AG09309 (cell line): ENCODE results near the gene SNX21.
"Not testable (repeated sequence)": the region's sequence is repeated elsewhere in the genome, so short reads cannot be mapped to it uniquely, and the experiment has no call there.

Experiments
- DNase-seq: peaks from one replicate; pipeline ENCODE4 v3.0.0-alpha.2; 2010; ENCODE audit warnings: low read depth
- H3K4me3 ChIP-seq: 2 replicates; pipeline ENCODE4 v1.5.1; 2011; ENCODE audit warnings: mild to moderate bottlenecking, low read depth, low read length, moderate library complexity; ENCODE audit not compliant: control insufficient read depth
- TF ChIP-seq, protein P1 (sequence below): IDR thresholded peaks from 2 replicates; pipeline ENCODE4 v1.5.1; 2011; ENCODE audit warnings: mild to moderate bottlenecking, low read depth, low read length, inconsistent platforms; ENCODE audit not compliant: insufficient read depth, control insufficient read depth; ENCODE audit errors: missing control alignments

SNX21 gene

DNA sequence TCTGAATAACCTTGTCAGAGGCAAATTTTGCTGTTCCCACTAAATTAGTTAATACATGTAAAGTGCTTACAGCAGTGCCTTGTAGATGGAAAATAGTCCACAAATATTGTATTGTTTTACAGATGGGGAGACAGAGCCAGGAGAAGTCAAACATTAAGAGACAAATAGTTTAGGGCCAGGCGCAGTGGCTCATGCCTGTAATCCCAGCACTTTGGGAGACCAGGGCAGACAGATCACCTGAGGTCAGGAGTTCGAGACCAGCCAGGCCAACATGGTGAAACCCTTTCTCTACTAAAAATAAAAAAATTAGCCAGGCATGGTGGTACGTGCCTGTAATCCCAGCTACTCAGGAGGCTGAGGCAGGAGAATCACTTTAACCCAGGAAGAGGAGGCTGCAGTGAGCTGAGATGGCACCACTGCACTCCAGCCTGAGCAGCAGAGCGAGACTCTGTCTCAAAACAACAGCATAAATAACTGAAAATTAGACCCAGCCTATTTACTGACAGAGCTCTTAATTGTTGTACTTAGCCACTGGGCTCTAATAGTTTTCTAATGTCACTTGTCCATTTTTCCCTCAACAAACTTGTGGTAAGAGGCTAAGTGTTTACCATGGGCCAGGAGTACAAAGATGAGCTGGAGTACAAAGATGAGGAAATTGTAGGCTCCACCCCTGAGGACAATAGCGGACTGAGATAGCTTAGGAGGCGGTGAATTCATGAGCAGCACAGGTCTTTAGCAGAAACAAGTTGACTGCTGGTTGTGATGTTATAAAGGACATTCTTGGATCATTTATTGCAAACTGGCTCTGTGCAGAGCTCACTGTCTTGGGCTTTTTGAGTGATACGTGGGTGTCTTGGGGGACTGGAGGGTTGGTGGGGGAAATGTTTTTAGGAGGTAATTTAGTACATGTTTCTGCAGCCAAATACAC lies 30.2 kb downstream of the SNX21 start:
- TF ChIP-seq, protein P1, sequence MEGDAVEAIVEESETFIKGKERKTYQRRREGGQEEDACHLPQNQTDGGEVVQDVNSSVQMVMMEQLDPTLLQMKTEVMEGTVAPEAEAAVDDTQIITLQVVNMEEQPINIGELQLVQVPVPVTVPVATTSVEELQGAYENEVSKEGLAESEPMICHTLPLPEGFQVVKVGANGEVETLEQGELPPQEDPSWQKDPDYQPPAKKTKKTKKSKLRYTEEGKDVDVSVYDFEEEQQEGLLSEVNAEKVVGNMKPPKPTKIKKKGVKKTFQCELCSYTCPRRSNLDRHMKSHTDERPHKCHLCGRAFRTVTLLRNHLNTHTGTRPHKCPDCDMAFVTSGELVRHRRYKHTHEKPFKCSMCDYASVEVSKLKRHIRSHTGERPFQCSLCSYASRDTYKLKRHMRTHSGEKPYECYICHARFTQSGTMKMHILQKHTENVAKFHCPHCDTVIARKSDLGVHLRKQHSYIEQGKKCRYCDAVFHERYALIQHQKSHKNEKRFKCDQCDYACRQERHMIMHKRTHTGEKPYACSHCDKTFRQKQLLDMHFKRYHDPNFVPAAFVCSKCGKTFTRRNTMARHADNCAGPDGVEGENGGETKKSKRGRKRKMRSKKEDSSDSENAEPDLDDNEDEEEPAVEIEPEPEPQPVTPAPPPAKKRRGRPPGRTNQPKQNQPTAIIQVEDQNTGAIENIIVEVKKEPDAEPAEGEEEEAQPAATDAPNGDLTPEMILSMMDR: no peak
- H3K4me3 ChIP-seq: no peak overlapping the region
- DNase-seq: no peak

DNA sequence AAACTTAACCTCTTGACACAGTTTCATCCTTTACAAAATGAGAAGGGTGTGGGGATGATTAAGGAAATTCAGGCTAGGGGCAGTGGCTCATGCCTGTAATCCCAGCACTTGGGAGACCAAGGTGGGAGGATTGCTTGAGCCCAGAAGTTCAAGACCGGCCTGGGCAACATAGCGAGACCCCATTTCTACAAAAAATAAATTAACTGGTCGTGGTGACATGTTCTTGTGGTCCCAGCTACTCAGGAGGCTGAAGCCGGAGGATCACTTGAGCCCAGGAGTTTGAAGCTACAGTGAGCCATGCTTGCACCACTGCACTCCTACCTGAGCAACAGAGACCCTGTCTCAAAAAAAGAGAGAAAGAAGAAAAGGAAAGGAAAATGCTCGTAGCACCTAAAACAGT lies 32.9 kb downstream of the SNX21 start:
- H3K4me3 ChIP-seq: no peak overlapping the region
- DNase-seq: no peak
- TF ChIP-seq, protein P1: no peak

DNA sequence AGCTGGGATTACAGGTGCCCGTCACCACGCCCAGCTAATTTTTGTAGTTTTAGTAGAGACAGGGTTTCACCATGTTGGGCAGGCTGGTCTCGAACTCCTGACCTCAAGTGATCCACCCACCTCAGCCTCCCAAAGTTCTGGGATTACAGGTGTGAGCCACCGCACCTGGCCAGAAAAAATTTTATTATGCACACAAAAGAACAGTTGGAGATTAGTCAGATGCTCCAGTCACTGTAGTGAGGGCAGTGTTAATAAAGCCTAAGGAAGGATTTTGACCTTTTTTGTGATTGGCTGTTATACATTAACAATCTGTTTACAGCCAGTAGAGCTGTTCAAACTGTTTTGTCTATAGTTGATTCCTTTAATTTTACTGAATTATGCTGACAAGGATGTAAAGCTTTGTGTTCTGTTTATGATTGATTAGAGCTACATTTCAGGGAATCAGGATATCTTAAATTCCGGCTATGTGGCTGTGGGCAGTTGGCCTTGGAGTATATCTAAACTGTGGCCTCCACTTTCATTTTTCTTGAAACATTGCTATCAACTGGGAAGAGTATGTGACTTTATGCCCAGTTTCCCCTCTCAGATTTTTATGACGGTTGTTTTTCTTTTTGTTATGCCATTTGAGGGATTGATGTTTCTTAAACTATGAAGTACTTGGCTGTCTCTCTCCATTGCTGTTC lies 33.7 kb downstream of the SNX21 start:
- no peak for DNase-seq
- no peak overlapping the region for H3K4me3 ChIP-seq

DNA sequence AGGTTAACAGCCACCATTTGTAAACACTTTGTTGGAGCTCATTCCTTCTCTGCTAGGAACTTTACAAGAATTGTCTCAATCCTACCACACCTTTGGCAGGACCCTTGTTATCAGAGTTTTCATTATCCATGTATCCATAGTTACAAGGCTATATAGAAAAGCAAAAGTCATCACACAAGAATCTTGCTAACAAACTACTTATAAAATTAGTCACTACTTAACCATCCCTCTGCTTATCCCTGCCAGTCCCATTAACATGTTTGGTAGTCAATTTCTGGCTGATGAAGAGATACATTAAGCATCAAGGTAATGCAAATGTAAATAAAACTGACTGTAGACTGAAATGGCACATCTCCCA lies 34.2 kb downstream of the SNX21 start:
- TF ChIP-seq, protein P1: no peak
- H3K4me3 ChIP-seq: no peak overlapping the region
- no peak for DNase-seq

More for the DNA sequence above, 33.7 kb downstream of the SNX21 start:
- TF ChIP-seq, protein P1: no peak

DNA sequence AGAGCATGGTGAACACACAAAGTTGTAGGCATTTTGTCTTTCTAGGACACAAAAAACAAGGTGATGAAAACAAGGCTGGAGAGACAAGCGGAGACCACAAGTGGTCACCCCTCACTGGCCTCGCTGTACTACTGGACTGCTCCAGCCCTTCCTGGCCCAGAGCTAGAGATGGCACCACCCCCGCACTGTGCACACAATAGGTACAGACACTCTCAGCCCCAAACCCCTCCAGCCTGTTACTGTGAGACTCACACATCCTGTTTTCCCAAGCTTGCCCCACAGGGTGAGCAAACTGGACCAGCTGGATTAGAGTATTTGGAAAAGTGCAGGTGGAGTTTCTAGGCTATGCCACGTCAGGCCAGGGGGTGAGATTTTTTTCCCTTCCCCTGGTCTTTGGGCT lies 39.0 kb downstream of the SNX21 start:
- TF ChIP-seq, protein P1: no peak
- no peak overlapping the region for H3K4me3 ChIP-seq
- no peak for DNase-seq

DNA sequence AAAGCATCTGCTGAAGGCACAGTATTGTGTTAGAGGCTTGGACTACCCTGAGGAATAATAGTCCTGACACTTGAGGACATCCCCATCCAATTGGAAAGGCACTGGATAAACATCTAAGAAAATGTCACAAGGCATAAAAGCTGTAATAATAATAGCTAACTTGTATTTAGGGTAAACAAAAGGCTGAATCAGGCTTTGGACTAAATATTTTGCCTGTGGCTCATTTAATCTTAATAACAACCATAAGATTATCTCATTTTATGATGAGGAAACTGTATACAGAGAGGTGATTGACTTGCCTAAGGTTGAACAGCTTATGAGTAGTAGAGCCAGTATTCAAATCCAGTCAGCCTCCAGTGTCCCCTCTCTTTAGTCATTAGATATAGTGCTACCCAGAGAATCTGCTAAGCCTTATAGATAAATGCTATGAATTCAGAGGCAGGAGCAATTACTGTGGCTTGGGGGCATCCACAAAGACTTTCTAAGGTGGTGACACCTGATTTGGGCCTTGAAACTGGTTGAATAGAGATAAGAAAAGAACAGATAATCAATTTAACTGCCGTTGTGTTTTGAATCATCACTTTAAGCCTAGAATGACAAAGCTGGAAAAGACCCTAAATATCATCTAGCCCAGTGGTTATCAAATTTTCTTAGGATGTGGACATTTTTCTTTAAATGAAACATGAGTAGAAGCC lies 40.0 kb downstream of the SNX21 start:
- TF ChIP-seq, protein P1: no peak
- H3K4me3 ChIP-seq: no peak overlapping the region

DNA sequence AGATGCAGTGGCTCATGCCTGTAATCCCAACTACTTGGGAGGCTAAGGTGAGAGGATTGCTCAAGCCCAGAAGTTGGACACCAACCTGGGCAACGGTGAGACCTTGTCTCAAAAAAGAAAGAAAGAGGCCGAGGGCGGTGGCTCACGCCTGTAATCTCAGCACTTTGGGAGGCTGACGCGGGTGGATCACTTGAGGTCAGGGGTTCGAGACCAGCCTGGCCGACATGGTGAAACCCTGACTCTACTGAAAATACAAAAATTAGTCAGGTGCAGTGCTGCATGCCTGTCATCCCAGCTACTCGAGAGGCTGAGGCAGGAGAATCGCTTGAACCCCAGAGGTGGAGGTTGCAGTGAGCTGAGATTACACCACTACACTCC lies 40.5 kb downstream of the SNX21 start:
- H3K4me3 ChIP-seq, DNase-seq: not testable (repeated sequence)

More for the DNA sequence above, 40.0 kb downstream of the SNX21 start:
- DNase-seq: no peak
